CD14-positive monocyte (primary cell): ENCODE data around the gene ADCY1. TPM values are rescaled to one million over a fixed set of nuclear protein-coding genes. Genes with fewer than 3 reads are reported as not detected.
"Not testable (repeated sequence)": the region's sequence is repeated elsewhere in the genome, so short reads cannot be mapped to it uniquely, and the experiment has no call there.

Experiments used
- DNase-seq, 3 donors: peaks; one replicate each; pipeline ENCODE4 v3.0.0-alpha.2; 2011 to 2022
- H2AFZ ChIP-seq: 2 replicates; pipeline ENCODE4 v1.6.0; 2012; ENCODE audit warnings: mild to moderate bottlenecking, low read depth, low read length, inconsistent platforms; ENCODE audit not compliant: insufficient read depth, poor library complexity, severe bottlenecking
- H3K27ac ChIP-seq, 2 donors: 1 replicate in 1 of 2; 2 replicates in 1 of 2; pipeline ENCODE4 v1.5.1; 2012 to 2013; ENCODE audit warnings: low read length in 2 of 2, control low read depth in 1 of 2, inconsistent platforms in 1 of 2, low read depth in 1 of 2, mild to moderate bottlenecking in 1 of 2
- H3K27me3 ChIP-seq, 2 donors: one replicate each; pipeline versions ENCODE4 v1.6.0 to v1.6.1; 2011 to 2013; ENCODE audit warnings: low read length in 2 of 2; ENCODE audit not compliant: control insufficient read depth in 2 of 2, insufficient read depth in 2 of 2
- H3K36me3 ChIP-seq, 2 donors: replicated peaks in 1 of 2; 1 replicate in 1 of 2; 2 replicates in 1 of 2; pipeline versions ENCODE4 v1.5.1 to v1.6.1; 2012 to 2013; ENCODE audit warnings: low read length in 2 of 2, control low read depth in 1 of 2, inconsistent platforms in 1 of 2, mild to moderate bottlenecking in 1 of 2; ENCODE audit not compliant: insufficient read depth in 2 of 2, control insufficient read depth in 1 of 2
- H3K4me1 ChIP-seq, 2 donors: 1 replicate in 1 of 2; 2 replicates in 1 of 2; pipeline versions ENCODE4 v1.5.1 to v1.6.1; 2012 to 2013; ENCODE audit warnings: low read length in 2 of 2, control low read depth in 1 of 2, inconsistent platforms in 1 of 2, mild to moderate bottlenecking in 1 of 2, moderate library complexity in 1 of 2; ENCODE audit not compliant: insufficient read depth in 2 of 2, control insufficient read depth in 1 of 2
- H3K4me2 ChIP-seq: replicated peaks from 2 replicates; pipeline ENCODE3; 2012; ENCODE audit warnings: low read length, moderate library complexity, mild to moderate bottlenecking; ENCODE audit not compliant: poor library complexity, severe bottlenecking; ENCODE audit errors: extremely low read depth
- H3K4me3 ChIP-seq, 3 experiments: fragments of 200-600 bp in 1 of 3; sonication (generic) in 1 of 3; replicated peaks in 1 of 3; 1 replicate in 2 of 3; 2 replicates in 1 of 3; pipeline ENCODE4 v1.5.1; 2011 to 2013; ENCODE audit warnings: low read length in 3 of 3, mild to moderate bottlenecking in 3 of 3, control low read depth in 2 of 3, low read depth in 2 of 3, inconsistent platforms in 1 of 3, moderate library complexity in 1 of 3
- H3K79me2 ChIP-seq: 2 replicates; pipeline ENCODE4 v1.6.0; 2012; ENCODE audit warnings: mild to moderate bottlenecking, control low read depth, inconsistent platforms, low read length, moderate library complexity; ENCODE audit not compliant: insufficient read depth
- H3K9ac ChIP-seq: 2 replicates; pipeline ENCODE4 v1.6.0; 2017; ENCODE audit warnings: low read length, mild to moderate bottlenecking; ENCODE audit not compliant: insufficient read depth, poor library complexity, severe bottlenecking
- H3K9me3 ChIP-seq, 2 donors: replicated peaks in 1 of 2; 1 replicate in 1 of 2; 2 replicates in 1 of 2; pipeline versions ENCODE4 v1.5.1 to v1.6.1; 2012 to 2013; ENCODE audit warnings: low read length in 2 of 2, control low read depth in 1 of 2; ENCODE audit not compliant: control insufficient read depth in 1 of 2, insufficient read depth in 1 of 2
- H4K20me1 ChIP-seq: 2 replicates; pipeline ENCODE4 v1.6.0; 2012; ENCODE audit warnings: mild to moderate bottlenecking, low read length, control low read depth, moderate library complexity; ENCODE audit not compliant: insufficient read depth
- H3K27ac Mint-ChIP-seq, 7 donors: one replicate each; pipeline ENCODE4 v1.8.0; 2020; ENCODE audit warnings: mild to moderate bottlenecking in 7 of 7, mixed read lengths in 7 of 7, moderate library complexity in 6 of 7, inconsistent platforms in 2 of 7
- H3K27me3 Mint-ChIP-seq, 3 donors: one replicate each; pipeline ENCODE4 v1.8.0; 2021 to 2022; ENCODE audit warnings: low read depth in 3 of 3, mild to moderate bottlenecking in 3 of 3, mixed read lengths in 3 of 3, moderate library complexity in 3 of 3, inconsistent platforms in 1 of 3
- H3K36me3 Mint-ChIP-seq, 2 donors: one replicate each; pipeline ENCODE4 v1.8.0; 2020; ENCODE audit warnings: mixed read lengths in 2 of 2, inconsistent platforms in 1 of 2, mild to moderate bottlenecking in 1 of 2
- H3K4me1 Mint-ChIP-seq: one replicate; pipeline ENCODE4 v1.8.0; 2020; ENCODE audit warnings: mild to moderate bottlenecking, mixed read lengths
- H3K4me3 Mint-ChIP-seq, 2 donors: one replicate each; pipeline ENCODE4 v1.8.0; 2020; ENCODE audit warnings: mild to moderate bottlenecking in 2 of 2, mixed read lengths in 2 of 2, moderate library complexity in 1 of 2
- H3K9me3 Mint-ChIP-seq, 7 donors: one replicate each; pipeline ENCODE4 v1.8.0; 2020 to 2022; ENCODE audit warnings: mixed read lengths in 7 of 7, mild to moderate bottlenecking in 6 of 7, moderate library complexity in 6 of 7, inconsistent platforms in 2 of 7
- WGBS: methylation state at CpG from one replicate; pipeline ENCODE4 v1.1.5; 2013; ENCODE audit warnings: missing lambda C conversion rate; ENCODE audit not compliant: insufficient coverage; 5-methylcytosine and 5-hydroxymethylcytosine counted together
- intact Hi-C, 2 donors: fragments of 100-400 bp; cut with micrococcal nuclease; formaldehyde crosslinking; loops; one replicate each; pipeline versions ENCODE4 v1.15.0 to v1.15.1; 2023
- polyA plus RNA-seq, 3 donors: library from polyadenylated mRNA; depleted of rRNA in 1 of 3; unstranded in 2 of 3; stranded (reverse) in 1 of 3; fragments of 300-500 nt in 2 of 3; fragments of >200 nt in 1 of 3; fragmentation: Illumina TruSeq in 2 of 3; gene quantifications; 1 replicate in 2 of 3; 2 replicates in 1 of 3; pipeline ENCODE4 v1.2.3, GENCODE V29; 2012 to 2021
- TF ChIP-seq, protein P1 (sequence below): fragments of 200-600 bp; IDR thresholded peaks from one replicate; pipeline ENCODE4 v1.8.0; 2022; ENCODE audit warnings: antibody characterized with exemption, mild to moderate bottlenecking

Gene ADCY1
- polyA plus RNA-seq, 3 donors = 0.01 TPM; not detected in 2

DNA sequence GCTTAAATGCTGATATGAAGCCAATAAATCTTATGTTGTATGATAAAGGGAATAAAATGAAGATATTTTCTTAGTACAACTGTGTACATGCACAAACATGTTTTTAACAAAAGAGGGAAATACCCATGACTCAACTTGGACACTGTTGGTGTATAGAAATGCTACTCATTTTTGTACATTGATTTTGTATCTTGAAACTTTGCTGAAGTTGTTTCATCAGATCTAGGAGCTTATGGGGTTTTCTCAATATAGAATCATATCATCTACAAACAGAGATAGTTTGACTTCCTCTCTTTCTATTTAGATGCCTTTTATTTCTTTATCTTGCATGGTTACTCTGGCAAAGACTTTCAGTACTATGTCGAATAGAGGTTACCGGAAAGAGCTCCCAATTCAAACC, 25.3 kb upstream of the ADCY1 start:
- DNase-seq, H3K4me3 Mint-ChIP-seq, H3K27ac Mint-ChIP-seq, H3K79me2 ChIP-seq, H3K4me1 Mint-ChIP-seq, H3K36me3 ChIP-seq, H3K4me3 ChIP-seq, H3K4me2 ChIP-seq, H3K27me3 Mint-ChIP-seq, H4K20me1 ChIP-seq, H3K9me3 ChIP-seq, H3K4me1 ChIP-seq, intact Hi-C loops, H3K27me3 ChIP-seq, H3K9ac ChIP-seq, H2AFZ ChIP-seq, H3K27ac ChIP-seq, H3K36me3 Mint-ChIP-seq: not testable (repeated sequence)
- peaks cover 4 to 18% (median 8%) of the 10 kb centered on the region in 7 donors for H3K9me3 Mint-ChIP-seq
- no CpG with 5 or more reads among the region's 2 CpGs for WGBS

DNA sequence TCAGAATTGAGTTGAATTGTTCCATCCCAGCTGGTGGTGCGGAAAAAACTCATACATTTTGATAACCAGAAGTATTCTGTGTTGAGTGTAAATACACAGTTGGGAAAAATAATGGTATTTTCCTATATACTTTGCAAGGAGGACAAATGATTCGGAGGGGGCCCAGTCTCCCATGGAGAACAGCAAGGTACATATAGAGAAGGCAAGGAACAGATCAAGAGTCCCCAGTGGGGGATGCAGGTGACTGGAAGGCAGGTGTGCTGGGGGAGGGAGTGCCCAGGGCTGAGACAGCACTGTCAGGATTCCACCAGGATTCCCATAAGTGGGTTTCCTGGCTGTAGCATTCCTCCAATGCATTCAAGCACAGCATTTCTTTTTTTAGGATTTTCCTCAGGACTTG, 10.8 kb upstream of the ADCY1 start:
- no peak overlapping the region for H3K9ac ChIP-seq
- H3K36me3 ChIP-seq = no peaks in the 10 kb centered on the region
- TF ChIP-seq, protein P1, sequence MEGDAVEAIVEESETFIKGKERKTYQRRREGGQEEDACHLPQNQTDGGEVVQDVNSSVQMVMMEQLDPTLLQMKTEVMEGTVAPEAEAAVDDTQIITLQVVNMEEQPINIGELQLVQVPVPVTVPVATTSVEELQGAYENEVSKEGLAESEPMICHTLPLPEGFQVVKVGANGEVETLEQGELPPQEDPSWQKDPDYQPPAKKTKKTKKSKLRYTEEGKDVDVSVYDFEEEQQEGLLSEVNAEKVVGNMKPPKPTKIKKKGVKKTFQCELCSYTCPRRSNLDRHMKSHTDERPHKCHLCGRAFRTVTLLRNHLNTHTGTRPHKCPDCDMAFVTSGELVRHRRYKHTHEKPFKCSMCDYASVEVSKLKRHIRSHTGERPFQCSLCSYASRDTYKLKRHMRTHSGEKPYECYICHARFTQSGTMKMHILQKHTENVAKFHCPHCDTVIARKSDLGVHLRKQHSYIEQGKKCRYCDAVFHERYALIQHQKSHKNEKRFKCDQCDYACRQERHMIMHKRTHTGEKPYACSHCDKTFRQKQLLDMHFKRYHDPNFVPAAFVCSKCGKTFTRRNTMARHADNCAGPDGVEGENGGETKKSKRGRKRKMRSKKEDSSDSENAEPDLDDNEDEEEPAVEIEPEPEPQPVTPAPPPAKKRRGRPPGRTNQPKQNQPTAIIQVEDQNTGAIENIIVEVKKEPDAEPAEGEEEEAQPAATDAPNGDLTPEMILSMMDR = no peak
- Mint-ChIP-seq H3K36me3 (no peaks in the 10 kb centered on the region), H3K27ac (no peak overlapping the region), H3K9me3 (peaks cover 7 to 17% (median 10%) of the 10 kb centered on the region in 7 donors), H3K4me3 (no peak overlapping the region), H3K4me1 (no peaks in the 10 kb centered on the region), H3K27me3 (peaks cover 4 to 7% (median 5%) of the 10 kb centered on the region in 3 donors)
- no peak overlapping the region for H3K4me2 ChIP-seq
- H3K27me3 ChIP-seq = no peaks in the 10 kb centered on the region
- no peaks in the 10 kb centered on the region for H3K4me1 ChIP-seq
- H3K9me3 ChIP-seq = peaks cover 13% of the 10 kb centered on the region in 2 donors
- no peak overlapping the region for H3K4me3 ChIP-seq
- no peak for DNase-seq
- intact Hi-C loops = no loop called here
- WGBS = no CpG with 5 or more reads among the region's 2 CpGs
- H2AFZ ChIP-seq = no peak overlapping the region
- H4K20me1 ChIP-seq = no peaks in the 10 kb centered on the region
- no peaks in the 10 kb centered on the region for H3K79me2 ChIP-seq
- H3K27ac ChIP-seq = no peak overlapping the region
